ENCODE results near the gene SLC4A7.

The SLC4A7 gene

DNA sequence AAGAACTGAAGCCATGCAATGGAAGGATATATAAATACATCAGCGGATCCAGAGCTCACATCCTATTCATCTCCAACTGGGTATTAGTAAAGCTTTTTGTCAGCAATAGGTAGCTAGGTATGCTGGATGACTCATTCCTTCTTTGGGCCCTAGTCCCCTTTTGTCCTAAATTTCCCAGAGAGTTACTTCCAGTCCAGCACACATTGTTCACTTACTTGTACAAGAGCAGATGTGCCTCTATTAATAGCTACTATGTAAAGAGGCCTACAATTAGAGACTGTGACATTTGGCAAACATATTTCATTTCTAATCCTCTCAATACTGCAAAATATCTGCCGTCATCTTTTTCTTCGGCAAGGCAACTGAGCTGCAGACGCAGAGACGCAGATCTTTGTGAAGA is 1.7 kb upstream of the SLC4A7 start:
- no peak for DNase-seq
- Histone ChIP-seq H3K36me3 (peaks cover 14% of the 10 kb centered on the region), H3K4me3 (ENCODE audit: low read depth, low read length) (no peak overlapping the region), H3K27ac (no peak overlapping the region), H3K27me3 (ENCODE audit: insufficient read depth, low read depth, severe bottlenecking) (no peaks in the 10 kb centered on the region), H3K9me3 (ENCODE audit: severe bottlenecking) (no peaks in the 10 kb centered on the region)
- TF ChIP-seq, protein P1, sequence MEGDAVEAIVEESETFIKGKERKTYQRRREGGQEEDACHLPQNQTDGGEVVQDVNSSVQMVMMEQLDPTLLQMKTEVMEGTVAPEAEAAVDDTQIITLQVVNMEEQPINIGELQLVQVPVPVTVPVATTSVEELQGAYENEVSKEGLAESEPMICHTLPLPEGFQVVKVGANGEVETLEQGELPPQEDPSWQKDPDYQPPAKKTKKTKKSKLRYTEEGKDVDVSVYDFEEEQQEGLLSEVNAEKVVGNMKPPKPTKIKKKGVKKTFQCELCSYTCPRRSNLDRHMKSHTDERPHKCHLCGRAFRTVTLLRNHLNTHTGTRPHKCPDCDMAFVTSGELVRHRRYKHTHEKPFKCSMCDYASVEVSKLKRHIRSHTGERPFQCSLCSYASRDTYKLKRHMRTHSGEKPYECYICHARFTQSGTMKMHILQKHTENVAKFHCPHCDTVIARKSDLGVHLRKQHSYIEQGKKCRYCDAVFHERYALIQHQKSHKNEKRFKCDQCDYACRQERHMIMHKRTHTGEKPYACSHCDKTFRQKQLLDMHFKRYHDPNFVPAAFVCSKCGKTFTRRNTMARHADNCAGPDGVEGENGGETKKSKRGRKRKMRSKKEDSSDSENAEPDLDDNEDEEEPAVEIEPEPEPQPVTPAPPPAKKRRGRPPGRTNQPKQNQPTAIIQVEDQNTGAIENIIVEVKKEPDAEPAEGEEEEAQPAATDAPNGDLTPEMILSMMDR (IDR thresholded peaks at IDR 0.05; ENCODE audit: low read depth, low read length), result no peak

DNA sequence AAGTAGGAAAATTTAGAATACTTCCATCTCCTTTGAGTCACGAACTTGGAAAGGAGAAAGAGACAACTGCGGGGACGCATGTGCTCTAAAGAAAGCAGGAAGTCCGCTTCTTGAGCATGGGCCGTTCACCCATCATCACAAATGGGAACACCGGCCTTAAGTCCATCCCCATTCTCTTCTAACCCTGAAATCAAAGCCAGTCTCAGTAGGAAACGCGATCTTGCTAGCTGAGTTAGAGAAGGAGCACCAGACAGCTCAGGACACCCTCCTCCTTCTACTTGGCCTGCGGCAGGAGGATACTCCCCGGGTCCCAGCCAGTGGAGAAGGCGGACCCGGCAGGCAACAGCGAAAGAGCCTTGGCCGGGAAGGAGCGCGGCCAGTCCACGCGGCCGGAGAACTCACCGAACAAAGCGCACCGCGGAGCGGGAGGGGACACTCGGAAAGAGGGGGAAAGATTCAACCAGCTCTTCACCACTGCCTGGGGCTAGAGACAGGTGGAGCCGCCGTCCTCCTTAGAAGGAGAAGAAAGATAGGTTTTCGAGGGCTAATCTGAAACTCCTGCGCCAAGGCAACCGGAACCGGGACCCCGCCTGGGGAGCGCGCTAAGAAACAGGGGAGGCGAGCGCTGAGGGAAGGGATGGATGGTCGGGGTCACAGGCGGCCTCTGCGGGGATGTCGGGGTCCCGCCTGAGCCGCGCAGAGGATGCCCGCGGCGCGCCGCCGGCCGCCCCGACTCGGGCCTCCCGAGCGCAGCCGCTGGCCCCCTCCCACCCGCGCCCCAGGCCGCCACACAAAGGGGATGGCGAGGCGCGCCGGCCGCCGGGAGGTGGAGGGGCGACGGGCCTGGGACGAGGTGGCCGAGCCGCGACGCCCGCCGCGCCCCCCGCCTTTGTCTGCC is 818 bp downstream of the SLC4A7 start:
- peak overlapping the region; percentile 95 for H3K27ac ChIP-seq
- H3K27me3 ChIP-seq (ENCODE audit: insufficient read depth, low read depth, severe bottlenecking), result no peaks in the 10 kb centered on the region
- DNase-seq, result peak; percentile 47
- H3K4me3 ChIP-seq (ENCODE audit: low read depth, low read length), result peak overlapping the region; percentile 58
- peaks cover 14% of the 10 kb centered on the region for H3K36me3 ChIP-seq
- H3K9me3 ChIP-seq (ENCODE audit: severe bottlenecking), result no peaks in the 10 kb centered on the region
- TF ChIP-seq, protein P1 (IDR thresholded peaks at IDR 0.05; ENCODE audit: low read depth, low read length), result no peak

DNA sequence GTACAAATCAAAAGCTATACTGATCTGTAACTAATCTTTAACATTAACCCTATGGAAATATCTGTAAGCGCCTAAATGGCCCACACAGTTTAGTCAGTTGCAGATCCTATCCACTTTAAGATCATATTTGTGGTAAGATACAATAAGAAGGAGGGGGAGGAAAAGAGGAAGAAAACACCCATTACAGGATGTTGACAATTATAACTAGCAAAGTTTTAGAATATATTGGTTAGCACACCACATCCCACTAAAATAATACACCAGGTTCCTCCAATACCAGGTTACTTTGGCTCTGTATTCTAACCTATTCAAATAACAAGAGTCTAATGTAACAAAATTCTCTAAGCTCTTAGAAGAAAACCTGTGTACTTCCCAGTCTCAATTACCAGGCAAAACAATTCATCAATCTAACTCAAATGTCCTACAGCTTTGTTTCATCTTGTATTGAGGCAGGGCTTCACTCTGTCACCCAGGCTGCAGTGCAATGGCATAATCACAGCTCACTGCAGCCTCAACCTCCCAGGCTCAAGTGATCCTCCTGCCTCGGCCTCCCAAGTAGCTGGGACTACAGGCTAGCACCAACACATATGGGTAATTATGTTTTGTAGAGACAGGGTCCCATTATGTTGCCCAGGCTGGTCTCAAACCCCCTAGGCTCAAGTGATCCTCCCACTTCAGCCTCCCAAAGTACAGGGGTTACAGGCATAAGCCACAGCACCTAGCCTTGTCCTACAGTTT is 4.2 kb downstream of the SLC4A7 start:
- TF ChIP-seq, protein P1 (IDR thresholded peaks at IDR 0.05; ENCODE audit: low read depth, low read length), result no peak
- Histone ChIP-seq H3K27me3 (ENCODE audit: insufficient read depth, low read depth, severe bottlenecking) (no peaks in the 10 kb centered on the region), H3K36me3 (peaks cover 14% of the 10 kb centered on the region), H3K27ac (no peak overlapping the region), H3K4me3 (ENCODE audit: low read depth, low read length) (no peak overlapping the region), H3K9me3 (ENCODE audit: severe bottlenecking) (no peaks in the 10 kb centered on the region)
- DNase-seq, result no peak

DNA sequence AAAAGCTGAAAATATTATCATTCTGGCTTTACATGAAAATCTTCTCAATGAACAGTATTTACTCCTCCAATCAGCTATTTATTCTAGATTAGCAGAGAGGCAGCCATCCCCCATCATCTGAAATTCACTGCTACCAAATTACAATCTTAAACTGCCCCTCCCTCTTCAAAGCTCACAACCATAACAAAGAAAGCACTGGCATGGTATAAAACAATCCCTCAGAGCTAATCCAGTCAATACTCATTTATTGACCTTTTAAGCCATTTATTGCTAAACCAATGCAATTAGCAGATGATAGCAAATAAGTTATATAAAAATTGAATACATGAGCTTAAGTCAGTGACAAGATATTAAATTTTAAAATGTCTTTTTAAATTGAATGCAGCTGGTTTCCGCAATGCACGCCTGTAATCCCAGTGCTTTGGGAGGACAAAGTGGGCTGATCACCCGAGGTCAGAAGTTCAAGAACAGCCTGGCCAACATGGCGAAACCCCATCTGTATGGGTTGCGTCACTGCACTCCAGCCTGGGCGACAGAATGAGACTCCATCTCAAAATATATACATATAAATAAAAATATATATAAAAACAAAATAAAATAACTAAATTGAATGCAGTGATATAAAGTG is 12.1 kb downstream of the SLC4A7 start:
- Histone ChIP-seq H3K4me3 (ENCODE audit: low read depth, low read length) (no peak overlapping the region), H3K9me3 (ENCODE audit: severe bottlenecking) (no peaks in the 10 kb centered on the region), H3K27ac (no peak overlapping the region), H3K27me3 (ENCODE audit: insufficient read depth, low read depth, severe bottlenecking) (no peaks in the 10 kb centered on the region), H3K36me3 (peaks cover 3% of the 10 kb centered on the region; the same call in 1 of the 2 replicates)
- peak; percentile 42 for DNase-seq
- TF ChIP-seq, protein P1 (IDR thresholded peaks at IDR 0.05; ENCODE audit: low read depth, low read length), result no peak

DNA sequence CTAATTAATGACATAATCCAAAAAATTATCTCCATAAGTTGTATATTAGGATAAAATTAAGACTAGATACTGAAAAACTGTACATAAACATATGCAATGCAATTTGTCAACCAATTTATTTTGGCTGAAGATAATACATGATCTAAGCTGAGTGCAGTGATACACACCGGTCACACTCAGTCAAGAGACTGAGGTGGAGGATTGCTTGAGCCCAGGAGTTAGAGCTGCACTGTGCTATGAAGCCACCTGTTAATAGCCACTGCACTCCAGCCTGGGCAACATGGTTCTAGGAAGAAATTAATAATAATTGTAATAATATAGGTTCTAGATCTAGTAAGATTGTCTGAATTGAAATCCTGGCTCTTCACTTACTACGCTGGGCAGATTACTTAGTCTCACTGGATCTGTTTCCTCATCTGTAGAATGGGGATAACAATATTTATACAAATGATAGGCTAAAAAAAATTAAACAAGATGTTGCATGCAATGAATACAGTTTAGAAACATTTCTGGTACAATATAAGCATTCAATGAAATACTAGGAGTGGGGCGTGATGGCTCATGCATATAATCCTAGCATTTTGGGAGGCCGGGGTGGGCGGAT is 15.8 kb downstream of the SLC4A7 start:
- H3K36me3 ChIP-seq, result peaks cover 3% of the 10 kb centered on the region; the same call in 1 of the 2 replicates
- no peak for DNase-seq
- no peaks in the 10 kb centered on the region for H3K9me3 ChIP-seq (ENCODE audit: severe bottlenecking)
- H3K27ac ChIP-seq, result peak overlapping the region; percentile 35; the same call in 1 of the 2 replicates
- H3K27me3 ChIP-seq (ENCODE audit: insufficient read depth, low read depth, severe bottlenecking), result no peaks in the 10 kb centered on the region
- H3K4me3 ChIP-seq (ENCODE audit: low read depth, low read length), result no peak overlapping the region
- TF ChIP-seq, protein P1 (IDR thresholded peaks at IDR 0.05; ENCODE audit: low read depth, low read length), result no peak
